Measurements from ENCODE around the gene TMSB10.

The TMSB10 gene

GRCh38 chr2:84858123-84858522 is 47.3 kb upstream of the TMSB10 start:
- WGBS (ENCODE audit: extremely low coverage, insufficient coverage, insufficient read length), result no CpG with 5 or more reads among the region's 3 CpGs
- H2BK12ac ChIP-seq (ENCODE audit: low read length), result no peak overlapping the region
- no peaks in the 10 kb centered on the region for H3K4me1 ChIP-seq (ENCODE audit: control insufficient read depth in 1 of 2, insufficient read depth in 2 of 2, low read length in 2 of 2)

GRCh38 chr2:84858937-84859336 is 46.5 kb upstream of the TMSB10 start:
- no peak overlapping the region for H3K9ac ChIP-seq (ENCODE audit: low read length)
- H3K36me3 ChIP-seq (ENCODE audit: control insufficient read depth in 1 of 2, insufficient read depth in 2 of 2, low read length in 2 of 2), result no peaks in the 10 kb centered on the region
- no peak overlapping the region for H3K14ac ChIP-seq (ENCODE audit: low read length)
- H3K27me3 ChIP-seq (ENCODE audit: insufficient read depth, low read length), result no peaks in the 10 kb centered on the region
- no peaks in the 10 kb centered on the region for H3K4me1 ChIP-seq (ENCODE audit: control insufficient read depth in 1 of 2, insufficient read depth in 2 of 2, low read length in 2 of 2)
- H3K4me3 ChIP-seq (ENCODE audit: low read depth, low read length), result no peak overlapping the region
- no peak overlapping the region for H4K91ac ChIP-seq (ENCODE audit: low read depth, low read length)
- H4K12ac ChIP-seq (ENCODE audit: low read depth, low read length), result no peak overlapping the region
- no peaks in the 10 kb centered on the region for H3K79me2 ChIP-seq (ENCODE audit: control insufficient read depth, insufficient read depth, low read length, poor library complexity)
- H3K79me1 ChIP-seq (ENCODE audit: low read length), result no peaks in the 10 kb centered on the region
- H2BK120ac ChIP-seq (ENCODE audit: insufficient read depth, low read length, poor library complexity), result no peak overlapping the region
- peaks cover 2% of the 10 kb centered on the region for H3K9me3 ChIP-seq (ENCODE audit: insufficient read depth, low read depth, low read length)
- H3K4ac ChIP-seq (ENCODE audit: low read depth, low read length), result no peak overlapping the region
- DNase-seq, result no peak
- H2AFZ ChIP-seq (ENCODE audit: insufficient read depth, low read length, poor library complexity), result no peak overlapping the region
- no peak overlapping the region for H4K8ac ChIP-seq (ENCODE audit: low read depth, low read length)
- H3K23ac ChIP-seq (ENCODE audit: low read length), result no peak overlapping the region
- H2BK12ac ChIP-seq (ENCODE audit: low read length), result no peak overlapping the region
- H3K4me2 ChIP-seq (ENCODE audit: low read length), result no peak overlapping the region
- H2AK5ac ChIP-seq (ENCODE audit: low read length), result no peak overlapping the region
- H2BK5ac ChIP-seq (ENCODE audit: low read depth, low read length, poor library complexity), result no peak overlapping the region
- no peak overlapping the region for H3K27ac ChIP-seq (ENCODE audit: low read depth, low read length)
- H3K18ac ChIP-seq (ENCODE audit: low read length), result no peak overlapping the region
- WGBS (ENCODE audit: extremely low coverage, insufficient coverage, insufficient read length), result no CpG with 5 or more reads among the region's 3 CpGs

More at GRCh38 chr2:84858123-84858522, 47.3 kb upstream of the TMSB10 start:
- no peak for DNase-seq
- Histone ChIP-seq H3K9ac (ENCODE audit: low read length) (no peak overlapping the region), H3K23ac (ENCODE audit: low read length) (no peak overlapping the region), H2BK5ac (ENCODE audit: low read depth, low read length, poor library complexity) (no peak overlapping the region), H3K79me1 (ENCODE audit: low read length) (no peaks in the 10 kb centered on the region), H3K27ac (ENCODE audit: low read depth, low read length) (no peak overlapping the region), H3K14ac (ENCODE audit: low read length) (no peak overlapping the region), H3K4me2 (ENCODE audit: low read length) (no peak overlapping the region), H4K91ac (ENCODE audit: low read depth, low read length) (no peak overlapping the region), H3K36me3 (ENCODE audit: control insufficient read depth in 1 of 2, insufficient read depth in 2 of 2, low read length in 2 of 2) (no peaks in the 10 kb centered on the region), H3K4me3 (ENCODE audit: low read depth, low read length) (no peak overlapping the region), H3K18ac (ENCODE audit: low read length) (no peak overlapping the region), H2AK5ac (ENCODE audit: low read length) (no peak overlapping the region), H4K12ac (ENCODE audit: low read depth, low read length) (no peak overlapping the region), H2BK120ac (ENCODE audit: insufficient read depth, low read length, poor library complexity) (no peak overlapping the region), H3K79me2 (ENCODE audit: control insufficient read depth, insufficient read depth, low read length, poor library complexity) (no peaks in the 10 kb centered on the region), H3K9me3 (ENCODE audit: insufficient read depth, low read depth, low read length) (peaks cover 2% of the 10 kb centered on the region), H3K27me3 (ENCODE audit: insufficient read depth, low read length) (no peaks in the 10 kb centered on the region), H3K4ac (ENCODE audit: low read depth, low read length) (no peak overlapping the region), H4K8ac (ENCODE audit: low read depth, low read length) (no peak overlapping the region), H2AFZ (ENCODE audit: insufficient read depth, low read length, poor library complexity) (no peak overlapping the region)

- H3K79me2 ChIP-seq (ENCODE audit: control insufficient read depth, insufficient read depth, low read length, poor library complexity), result no peaks in the 10 kb centered on the region
- no peak overlapping the region for H4K91ac ChIP-seq (ENCODE audit: low read depth, low read length)
- H3K9ac ChIP-seq (ENCODE audit: low read length), result no peak overlapping the region
- no peak overlapping the region for H3K18ac ChIP-seq (ENCODE audit: low read length)
- no peak overlapping the region for H3K4me2 ChIP-seq (ENCODE audit: low read length)
- H3K27ac ChIP-seq (ENCODE audit: low read depth, low read length), result no peak overlapping the region
- DNase-seq, result no peak
- no peaks in the 10 kb centered on the region for H3K9me3 ChIP-seq (ENCODE audit: insufficient read depth, low read depth, low read length)
- no CpG with 5 or more reads among the region's 6 CpGs for WGBS (ENCODE audit: extremely low coverage, insufficient coverage, insufficient read length)
- no peak overlapping the region for H2AFZ ChIP-seq (ENCODE audit: insufficient read depth, low read length, poor library complexity)
- no peak overlapping the region for H3K4me3 ChIP-seq (ENCODE audit: low read depth, low read length)
- H3K23ac ChIP-seq (ENCODE audit: low read length), result no peak overlapping the region
- H3K4me1 ChIP-seq (ENCODE audit: control insufficient read depth in 1 of 2, insufficient read depth in 2 of 2, low read length in 2 of 2), result peaks cover 0 to 3% of the 10 kb centered on the region in 2 experiments
- no peak overlapping the region for H2AK5ac ChIP-seq (ENCODE audit: low read length)
- H2BK12ac ChIP-seq (ENCODE audit: low read length), result no peak overlapping the region
- H3K14ac ChIP-seq (ENCODE audit: low read length), result no peak overlapping the region
- H4K8ac ChIP-seq (ENCODE audit: low read depth, low read length), result no peak overlapping the region
- H3K36me3 ChIP-seq (ENCODE audit: control insufficient read depth in 1 of 2, insufficient read depth in 2 of 2, low read length in 2 of 2), result no peaks in the 10 kb centered on the region
- H3K27me3 ChIP-seq (ENCODE audit: insufficient read depth, low read length), result no peaks in the 10 kb centered on the region
- H3K79me1 ChIP-seq (ENCODE audit: low read length), result no peaks in the 10 kb centered on the region
- H2BK120ac ChIP-seq (ENCODE audit: insufficient read depth, low read length, poor library complexity), result no peak overlapping the region
- H2BK5ac ChIP-seq (ENCODE audit: low read depth, low read length, poor library complexity), result no peak overlapping the region
- H3K4ac ChIP-seq (ENCODE audit: low read depth, low read length), result no peak overlapping the region
- no peak overlapping the region for H4K12ac ChIP-seq (ENCODE audit: low read depth, low read length)
These were observed 43.9 kb upstream of the TMSB10 start for GRCh38 chr2:84861539-84861938.

DNA sequence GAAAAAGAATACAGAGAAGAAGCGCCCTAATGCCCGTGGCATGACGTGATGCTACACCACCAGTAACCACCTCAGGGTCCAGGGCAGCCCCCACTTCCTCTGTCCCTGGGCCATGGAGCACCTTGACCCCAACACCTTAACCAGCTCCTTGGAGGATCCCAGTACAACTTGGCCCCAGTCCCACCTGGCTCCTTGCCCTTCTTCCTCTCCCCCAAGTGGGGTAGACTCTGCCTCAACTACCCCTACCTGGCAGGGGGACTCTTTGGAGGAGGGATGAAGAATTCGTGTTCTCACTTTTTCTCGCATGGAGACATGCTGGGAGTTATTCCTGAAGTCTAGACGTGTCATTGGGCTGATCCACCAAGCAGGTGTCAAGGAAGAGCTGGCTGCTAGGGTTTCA is 43.5 kb upstream of the TMSB10 start:
- Histone ChIP-seq H3K36me3 (ENCODE audit: control insufficient read depth in 1 of 2, insufficient read depth in 2 of 2, low read length in 2 of 2) (no peaks in the 10 kb centered on the region), H2AK5ac (ENCODE audit: low read length) (no peak overlapping the region), H3K9ac (ENCODE audit: low read length) (no peak overlapping the region), H3K27ac (ENCODE audit: low read depth, low read length) (no peak overlapping the region), H3K4me1 (ENCODE audit: control insufficient read depth in 1 of 2, insufficient read depth in 2 of 2, low read length in 2 of 2) (peaks cover 0 to 3% of the 10 kb centered on the region in 2 experiments), H3K79me2 (ENCODE audit: control insufficient read depth, insufficient read depth, low read length, poor library complexity) (no peaks in the 10 kb centered on the region), H2BK120ac (ENCODE audit: insufficient read depth, low read length, poor library complexity) (no peak overlapping the region), H3K27me3 (ENCODE audit: insufficient read depth, low read length) (no peaks in the 10 kb centered on the region), H4K91ac (ENCODE audit: low read depth, low read length) (no peak overlapping the region), H3K4ac (ENCODE audit: low read depth, low read length) (no peak overlapping the region), H3K18ac (ENCODE audit: low read length) (no peak overlapping the region), H2BK5ac (ENCODE audit: low read depth, low read length, poor library complexity) (no peak overlapping the region), H3K79me1 (ENCODE audit: low read length) (no peaks in the 10 kb centered on the region), H3K4me3 (ENCODE audit: low read depth, low read length) (no peak overlapping the region), H3K14ac (ENCODE audit: low read length) (no peak overlapping the region), H3K9me3 (ENCODE audit: insufficient read depth, low read depth, low read length) (no peaks in the 10 kb centered on the region), H2BK12ac (ENCODE audit: low read length) (no peak overlapping the region), H2AFZ (ENCODE audit: insufficient read depth, low read length, poor library complexity) (no peak overlapping the region), H3K4me2 (ENCODE audit: low read length) (no peak overlapping the region), H4K8ac (ENCODE audit: low read depth, low read length) (no peak overlapping the region), H3K23ac (ENCODE audit: low read length) (no peak overlapping the region), H4K12ac (ENCODE audit: low read depth, low read length) (no peak overlapping the region)
- WGBS (ENCODE audit: extremely low coverage, insufficient coverage, insufficient read length), result no CpG with 5 or more reads among the region's 6 CpGs
- DNase-seq, result no peak
